Hepatocyte (in vitro differentiated cells): ENCODE results near the gene LIPH.

Experiments used
- EZH2 ChIP-seq: fragments of 200-600 bp; sonication (generic); IDR thresholded peaks from 2 replicates; pipeline ENCODE4 v1.6.1; 2016; ENCODE audit warnings: antibody characterized with exemption, mild to moderate bottlenecking, borderline replicate concordance
- EZH2phosphoT487 ChIP-seq: fragments of 200-600 bp; sonication (generic); IDR thresholded peaks from one replicate; pipeline ENCODE4 v1.6.1; 2018; ENCODE audit warnings: antibody characterized with exemption, mild to moderate bottlenecking, low read depth, moderate library complexity; ENCODE audit not compliant: unreplicated experiment, severe bottlenecking
- TF ChIP-seq, protein P1 (sequence below): fragments of 200-600 bp; sonication (generic); IDR thresholded peaks from 2 replicates; pipeline ENCODE4 v1.5.1; 2016; ENCODE audit warnings: antibody characterized with exemption, mild to moderate bottlenecking; ENCODE audit not compliant: poor library complexity

DNA sequence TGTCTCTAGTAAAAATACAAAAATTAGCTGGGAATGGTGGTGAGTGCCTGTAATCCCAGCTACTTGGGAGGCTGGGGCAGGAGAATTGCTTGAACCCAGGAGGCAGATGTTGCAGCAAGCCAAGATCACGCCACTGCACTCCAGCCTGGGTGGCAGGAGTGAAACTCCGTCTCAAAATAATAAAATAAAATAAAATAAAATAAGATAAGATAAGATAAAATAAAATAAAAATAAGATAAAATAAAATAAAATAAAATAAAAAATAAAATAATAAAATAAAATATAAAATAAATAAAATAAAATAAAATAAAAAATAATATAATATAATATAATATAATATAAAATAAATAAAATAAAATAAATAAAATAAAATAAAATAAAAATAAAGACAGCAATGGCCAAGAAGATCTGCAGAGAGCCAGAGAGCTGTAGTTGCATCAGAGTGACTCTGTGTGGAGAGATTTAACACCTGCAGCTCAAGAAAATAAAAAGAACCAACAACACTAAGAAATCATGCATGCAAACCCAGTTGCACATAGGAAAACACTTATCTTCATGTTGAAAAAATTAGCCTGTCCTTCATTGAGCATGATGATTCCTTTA, 25.9 kb downstream of the LIPH start:
- TF ChIP-seq, protein P1, sequence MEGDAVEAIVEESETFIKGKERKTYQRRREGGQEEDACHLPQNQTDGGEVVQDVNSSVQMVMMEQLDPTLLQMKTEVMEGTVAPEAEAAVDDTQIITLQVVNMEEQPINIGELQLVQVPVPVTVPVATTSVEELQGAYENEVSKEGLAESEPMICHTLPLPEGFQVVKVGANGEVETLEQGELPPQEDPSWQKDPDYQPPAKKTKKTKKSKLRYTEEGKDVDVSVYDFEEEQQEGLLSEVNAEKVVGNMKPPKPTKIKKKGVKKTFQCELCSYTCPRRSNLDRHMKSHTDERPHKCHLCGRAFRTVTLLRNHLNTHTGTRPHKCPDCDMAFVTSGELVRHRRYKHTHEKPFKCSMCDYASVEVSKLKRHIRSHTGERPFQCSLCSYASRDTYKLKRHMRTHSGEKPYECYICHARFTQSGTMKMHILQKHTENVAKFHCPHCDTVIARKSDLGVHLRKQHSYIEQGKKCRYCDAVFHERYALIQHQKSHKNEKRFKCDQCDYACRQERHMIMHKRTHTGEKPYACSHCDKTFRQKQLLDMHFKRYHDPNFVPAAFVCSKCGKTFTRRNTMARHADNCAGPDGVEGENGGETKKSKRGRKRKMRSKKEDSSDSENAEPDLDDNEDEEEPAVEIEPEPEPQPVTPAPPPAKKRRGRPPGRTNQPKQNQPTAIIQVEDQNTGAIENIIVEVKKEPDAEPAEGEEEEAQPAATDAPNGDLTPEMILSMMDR = no peak
- TF ChIP-seq EZH2 (no peak), EZH2phosphoT487 (no peak)
